ENCODE data around the gene OXSM.

The OXSM gene

GRCh38 chr3:25801786-25802185, 11.9 kb downstream of the OXSM start:
- no peaks in the 10 kb centered on the region for H3K4me1 ChIP-seq (ENCODE audit: control insufficient read depth in 5 of 5, insufficient read depth in 5 of 5, low read length in 5 of 5)
- H3K4me3 ChIP-seq (ENCODE audit: low read depth in 1 of 5, low read length in 5 of 5): no peak overlapping the region
- no peak overlapping the region for H3K27ac ChIP-seq (ENCODE audit: low read depth, low read length)
- H3K36me3 ChIP-seq (ENCODE audit: control insufficient read depth in 5 of 5, insufficient read depth in 5 of 5, low read length in 5 of 5): no peaks in the 10 kb centered on the region
- no peak overlapping the region for H3K9ac ChIP-seq (ENCODE audit: low read length in 5 of 5)
- no peaks in the 10 kb centered on the region for H3K27me3 ChIP-seq (ENCODE audit: control insufficient read depth in 5 of 5, insufficient read depth in 4 of 5, low read length in 5 of 5)
- no peaks in the 10 kb centered on the region for H3K9me3 ChIP-seq (ENCODE audit: control insufficient read depth in 5 of 5, low read length in 5 of 5)

GRCh38 chr3:25803833-25804232, 13.9 kb downstream of the OXSM start:
- H3K4me3 ChIP-seq (ENCODE audit: low read depth in 1 of 5, low read length in 5 of 5): no peak overlapping the region
- H3K36me3 ChIP-seq (ENCODE audit: control insufficient read depth in 5 of 5, insufficient read depth in 5 of 5, low read length in 5 of 5): no peaks in the 10 kb centered on the region
- H3K4me1 ChIP-seq (ENCODE audit: control insufficient read depth in 5 of 5, insufficient read depth in 5 of 5, low read length in 5 of 5): no peaks in the 10 kb centered on the region
- H3K9ac ChIP-seq (ENCODE audit: low read length in 5 of 5): no peak overlapping the region
- no peaks in the 10 kb centered on the region for H3K27me3 ChIP-seq (ENCODE audit: control insufficient read depth in 5 of 5, insufficient read depth in 4 of 5, low read length in 5 of 5)
- H3K27ac ChIP-seq (ENCODE audit: low read depth, low read length): no peak overlapping the region
- H3K9me3 ChIP-seq (ENCODE audit: control insufficient read depth in 5 of 5, low read length in 5 of 5): no peaks in the 10 kb centered on the region

GRCh38 chr3:25804676-25805075, 14.8 kb downstream of the OXSM start:
- Histone ChIP-seq H3K27ac (ENCODE audit: low read depth, low read length) (no peak overlapping the region), H3K4me3 (ENCODE audit: low read depth in 1 of 5, low read length in 5 of 5) (no peak overlapping the region), H3K27me3 (ENCODE audit: control insufficient read depth in 5 of 5, insufficient read depth in 4 of 5, low read length in 5 of 5) (no peaks in the 10 kb centered on the region), H3K9ac (ENCODE audit: low read length in 5 of 5) (no peak overlapping the region), H3K36me3 (ENCODE audit: control insufficient read depth in 5 of 5, insufficient read depth in 5 of 5, low read length in 5 of 5) (no peaks in the 10 kb centered on the region), H3K4me1 (ENCODE audit: control insufficient read depth in 5 of 5, insufficient read depth in 5 of 5, low read length in 5 of 5) (no peaks in the 10 kb centered on the region), H3K9me3 (ENCODE audit: control insufficient read depth in 5 of 5, low read length in 5 of 5) (no peaks in the 10 kb centered on the region)

- Histone ChIP-seq H3K9me3 (ENCODE audit: control insufficient read depth in 5 of 5, low read length in 5 of 5) (peaks cover 0 to 9% (median 5%) of the 10 kb centered on the region in 5 donors), H3K4me3 (ENCODE audit: low read depth in 1 of 5, low read length in 5 of 5) (no peak overlapping the region), H3K27me3 (ENCODE audit: control insufficient read depth in 5 of 5, insufficient read depth in 4 of 5, low read length in 5 of 5) (no peaks in the 10 kb centered on the region), H3K27ac (ENCODE audit: low read depth, low read length) (no peak overlapping the region), H3K36me3 (ENCODE audit: control insufficient read depth in 5 of 5, insufficient read depth in 5 of 5, low read length in 5 of 5) (no peaks in the 10 kb centered on the region), H3K9ac (ENCODE audit: low read length in 5 of 5) (no peak overlapping the region), H3K4me1 (ENCODE audit: control insufficient read depth in 5 of 5, insufficient read depth in 5 of 5, low read length in 5 of 5) (no peaks in the 10 kb centered on the region)
Observed at GRCh38 chr3:25812644-25813043, 22.8 kb downstream of the OXSM start.

- H3K4me3 ChIP-seq (ENCODE audit: low read depth in 1 of 5, low read length in 5 of 5): no peak overlapping the region
Observed at GRCh38 chr3:25817107-25817506, 27.2 kb downstream of the OXSM start.

GRCh38 chr3:25817638-25818037, 27.7 kb downstream of the OXSM start:
- no peak overlapping the region for H3K4me3 ChIP-seq (ENCODE audit: low read depth in 1 of 5, low read length in 5 of 5)
- H3K9ac ChIP-seq (ENCODE audit: low read length in 5 of 5): no peak overlapping the region
- peaks cover 0 to 5% (median 0%) of the 10 kb centered on the region in 5 donors for H3K4me1 ChIP-seq (ENCODE audit: control insufficient read depth in 5 of 5, insufficient read depth in 5 of 5, low read length in 5 of 5)
- H3K9me3 ChIP-seq (ENCODE audit: control insufficient read depth in 5 of 5, low read length in 5 of 5): peaks cover 0 to 9% (median 5%) of the 10 kb centered on the region in 5 donors
- no peaks in the 10 kb centered on the region for H3K36me3 ChIP-seq (ENCODE audit: control insufficient read depth in 5 of 5, insufficient read depth in 5 of 5, low read length in 5 of 5)
- no peaks in the 10 kb centered on the region for H3K27me3 ChIP-seq (ENCODE audit: control insufficient read depth in 5 of 5, insufficient read depth in 4 of 5, low read length in 5 of 5)
- no peak overlapping the region for H3K27ac ChIP-seq (ENCODE audit: low read depth, low read length)

More at GRCh38 chr3:25817107-25817506, 27.2 kb downstream of the OXSM start:
- no peak overlapping the region for H3K9ac ChIP-seq (ENCODE audit: low read length in 5 of 5)
- no peaks in the 10 kb centered on the region for H3K27me3 ChIP-seq (ENCODE audit: control insufficient read depth in 5 of 5, insufficient read depth in 4 of 5, low read length in 5 of 5)
- peaks cover 0 to 9% (median 5%) of the 10 kb centered on the region in 5 donors for H3K9me3 ChIP-seq (ENCODE audit: control insufficient read depth in 5 of 5, low read length in 5 of 5)
- H3K36me3 ChIP-seq (ENCODE audit: control insufficient read depth in 5 of 5, insufficient read depth in 5 of 5, low read length in 5 of 5): no peaks in the 10 kb centered on the region
- H3K27ac ChIP-seq (ENCODE audit: low read depth, low read length): no peak overlapping the region
- peaks cover 0 to 5% (median 0%) of the 10 kb centered on the region in 5 donors for H3K4me1 ChIP-seq (ENCODE audit: control insufficient read depth in 5 of 5, insufficient read depth in 5 of 5, low read length in 5 of 5)

GRCh38 chr3:25818335-25818734, 28.4 kb downstream of the OXSM start:
- no peak overlapping the region for H3K27ac ChIP-seq (ENCODE audit: low read depth, low read length)
- H3K4me3 ChIP-seq (ENCODE audit: low read depth in 1 of 5, low read length in 5 of 5): no peak overlapping the region
- no peak overlapping the region for H3K9ac ChIP-seq (ENCODE audit: low read length in 5 of 5)
- peaks cover 0 to 9% (median 5%) of the 10 kb centered on the region in 5 donors for H3K9me3 ChIP-seq (ENCODE audit: control insufficient read depth in 5 of 5, low read length in 5 of 5)
- no peaks in the 10 kb centered on the region for H3K27me3 ChIP-seq (ENCODE audit: control insufficient read depth in 5 of 5, insufficient read depth in 4 of 5, low read length in 5 of 5)
- no peaks in the 10 kb centered on the region for H3K36me3 ChIP-seq (ENCODE audit: control insufficient read depth in 5 of 5, insufficient read depth in 5 of 5, low read length in 5 of 5)
- H3K4me1 ChIP-seq (ENCODE audit: control insufficient read depth in 5 of 5, insufficient read depth in 5 of 5, low read length in 5 of 5): peaks cover 0 to 5% (median 0%) of the 10 kb centered on the region in 5 donors

GRCh38 chr3:25820366-25820765, 30.5 kb downstream of the OXSM start:
- no peaks in the 10 kb centered on the region for H3K27me3 ChIP-seq (ENCODE audit: control insufficient read depth in 5 of 5, insufficient read depth in 4 of 5, low read length in 5 of 5)
- H3K27ac ChIP-seq (ENCODE audit: low read depth, low read length): no peak overlapping the region
- peaks cover 0 to 8% (median 5%) of the 10 kb centered on the region in 5 donors for H3K9me3 ChIP-seq (ENCODE audit: control insufficient read depth in 5 of 5, low read length in 5 of 5)
- no peak overlapping the region for H3K4me3 ChIP-seq (ENCODE audit: low read depth in 1 of 5, low read length in 5 of 5)
- no peak overlapping the region for H3K9ac ChIP-seq (ENCODE audit: low read length in 5 of 5)
- no peaks in the 10 kb centered on the region for H3K36me3 ChIP-seq (ENCODE audit: control insufficient read depth in 5 of 5, insufficient read depth in 5 of 5, low read length in 5 of 5)
- peaks cover 0 to 5% (median 0%) of the 10 kb centered on the region in 5 donors for H3K4me1 ChIP-seq (ENCODE audit: control insufficient read depth in 5 of 5, insufficient read depth in 5 of 5, low read length in 5 of 5)

- Histone ChIP-seq H3K4me3 (ENCODE audit: low read depth in 1 of 5, low read length in 5 of 5) (no peak overlapping the region), H3K36me3 (ENCODE audit: control insufficient read depth in 5 of 5, insufficient read depth in 5 of 5, low read length in 5 of 5) (no peaks in the 10 kb centered on the region), H3K9ac (ENCODE audit: low read length in 5 of 5) (no peak overlapping the region), H3K9me3 (ENCODE audit: control insufficient read depth in 5 of 5, low read length in 5 of 5) (peaks cover 0 to 5% (median 2%) of the 10 kb centered on the region in 5 donors), H3K27me3 (ENCODE audit: control insufficient read depth in 5 of 5, insufficient read depth in 4 of 5, low read length in 5 of 5) (no peaks in the 10 kb centered on the region), H3K4me1 (ENCODE audit: control insufficient read depth in 5 of 5, insufficient read depth in 5 of 5, low read length in 5 of 5) (peaks cover 0 to 5% (median 0%) of the 10 kb centered on the region in 5 donors), H3K27ac (ENCODE audit: low read depth, low read length) (no peak overlapping the region)
Observed at GRCh38 chr3:25820816-25821486, 31.1 kb downstream of the OXSM start.

- H3K4me1 ChIP-seq (ENCODE audit: control insufficient read depth in 5 of 5, insufficient read depth in 5 of 5, low read length in 5 of 5): peaks cover 0 to 5% (median 0%) of the 10 kb centered on the region in 5 donors
- no peaks in the 10 kb centered on the region for H3K36me3 ChIP-seq (ENCODE audit: control insufficient read depth in 5 of 5, insufficient read depth in 5 of 5, low read length in 5 of 5)
- no peaks in the 10 kb centered on the region for H3K9me3 ChIP-seq (ENCODE audit: control insufficient read depth in 5 of 5, low read length in 5 of 5)
- no peaks in the 10 kb centered on the region for H3K27me3 ChIP-seq (ENCODE audit: control insufficient read depth in 5 of 5, insufficient read depth in 4 of 5, low read length in 5 of 5)
- H3K27ac ChIP-seq (ENCODE audit: low read depth, low read length): no peak overlapping the region
- H3K4me3 ChIP-seq (ENCODE audit: low read depth in 1 of 5, low read length in 5 of 5): no peak overlapping the region
- no peak overlapping the region for H3K9ac ChIP-seq (ENCODE audit: low read length in 5 of 5)
Observed at GRCh38 chr3:25821746-25822573, 32.1 kb downstream of the OXSM start.
